Measurements from ENCODE around the gene CHKB. TPM values are rescaled to one million over a fixed set of nuclear protein-coding genes. Genes with fewer than 3 reads are reported as not detected.

The CHKB gene
- total and polyA plus RNA-seq, 12 donors, result 34.1 to 917 (median 95.3) TPM

DNA sequence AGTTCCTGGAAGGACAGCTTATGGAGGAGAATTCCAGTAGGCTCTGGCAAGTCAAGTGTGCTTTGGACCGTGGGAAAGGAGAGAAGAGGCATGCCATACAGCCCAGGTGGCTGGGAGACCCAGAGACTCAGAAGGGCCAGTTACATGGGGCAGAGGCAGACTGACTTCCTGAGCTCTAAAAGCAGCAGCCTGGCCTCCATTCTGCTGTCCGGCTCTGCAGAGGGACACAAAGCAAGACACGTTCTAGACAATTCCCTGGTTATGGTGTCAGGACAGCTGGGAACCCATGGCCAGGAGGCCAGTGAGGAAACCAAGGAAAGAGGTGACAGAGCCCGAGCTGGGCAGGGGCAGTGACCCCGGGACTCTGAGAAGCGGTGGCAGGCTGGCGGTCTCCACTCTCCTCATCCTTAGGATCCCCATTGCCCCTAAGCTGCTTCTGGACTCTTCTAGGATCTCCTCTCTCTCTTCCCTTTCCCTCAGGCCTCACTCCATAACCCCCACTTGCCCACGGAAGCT is 7.2 kb downstream of the CHKB start:
- Histone ChIP-seq H3K9me3 (replicated peaks in 1 of 3) (no peaks in the 10 kb centered on the region), H3K27me3 (no peaks in the 10 kb centered on the region), H3K4me1 (replicated peaks in 1 of 2) (peaks cover 12 to 16% of the 10 kb centered on the region in 2 donors), H3K4me3 (no peak overlapping the region), H3K27ac (no peak overlapping the region), H3K36me3 (replicated peaks in 1 of 2) (peaks cover 0 to 8% of the 10 kb centered on the region in 2 donors)
- intact Hi-C loops (cut with DNase I), result no loop called here
- no peak for TF ChIP-seq POLR2A (IDR thresholded peaks at IDR 0.05)
- TF ChIP-seq, protein P1, sequence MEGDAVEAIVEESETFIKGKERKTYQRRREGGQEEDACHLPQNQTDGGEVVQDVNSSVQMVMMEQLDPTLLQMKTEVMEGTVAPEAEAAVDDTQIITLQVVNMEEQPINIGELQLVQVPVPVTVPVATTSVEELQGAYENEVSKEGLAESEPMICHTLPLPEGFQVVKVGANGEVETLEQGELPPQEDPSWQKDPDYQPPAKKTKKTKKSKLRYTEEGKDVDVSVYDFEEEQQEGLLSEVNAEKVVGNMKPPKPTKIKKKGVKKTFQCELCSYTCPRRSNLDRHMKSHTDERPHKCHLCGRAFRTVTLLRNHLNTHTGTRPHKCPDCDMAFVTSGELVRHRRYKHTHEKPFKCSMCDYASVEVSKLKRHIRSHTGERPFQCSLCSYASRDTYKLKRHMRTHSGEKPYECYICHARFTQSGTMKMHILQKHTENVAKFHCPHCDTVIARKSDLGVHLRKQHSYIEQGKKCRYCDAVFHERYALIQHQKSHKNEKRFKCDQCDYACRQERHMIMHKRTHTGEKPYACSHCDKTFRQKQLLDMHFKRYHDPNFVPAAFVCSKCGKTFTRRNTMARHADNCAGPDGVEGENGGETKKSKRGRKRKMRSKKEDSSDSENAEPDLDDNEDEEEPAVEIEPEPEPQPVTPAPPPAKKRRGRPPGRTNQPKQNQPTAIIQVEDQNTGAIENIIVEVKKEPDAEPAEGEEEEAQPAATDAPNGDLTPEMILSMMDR (IDR thresholded peaks at IDR 0.05), result no peak
- 83 to 100% (median 89%) methylated on average over 3 to 8 of the region's 8 CpGs for WGBS, 4 donors
- DNase-seq, result no peak

DNA sequence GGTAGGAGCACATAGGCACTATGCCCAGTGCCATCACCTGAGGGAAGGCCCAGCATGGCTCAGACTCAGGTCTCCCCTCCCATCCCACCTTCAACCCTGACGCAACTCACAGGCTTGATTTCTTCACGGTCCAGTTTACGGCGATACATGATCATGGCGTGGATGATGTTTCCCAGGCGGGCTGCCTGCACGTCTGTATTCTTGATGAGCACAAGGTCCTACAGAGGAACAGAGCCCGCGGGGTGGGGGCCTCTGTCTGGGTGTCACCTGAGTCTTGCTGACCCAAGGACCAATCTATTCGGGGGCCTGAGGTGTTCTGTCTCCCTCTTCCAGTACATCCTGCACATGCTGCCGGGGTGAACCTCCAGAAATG is 8.3 kb downstream of the CHKB start:
- Histone ChIP-seq H3K9me3 (replicated peaks in 1 of 3) (no peaks in the 10 kb centered on the region), H3K4me3 (no peak overlapping the region), H3K36me3 (replicated peaks in 1 of 2) (peaks cover 0 to 11% of the 10 kb centered on the region in 2 donors), H3K27me3 (no peaks in the 10 kb centered on the region), H3K4me1 (replicated peaks in 1 of 2) (peaks cover 12 to 15% of the 10 kb centered on the region in 2 donors), H3K27ac (no peak overlapping the region)
- TF ChIP-seq, protein P1 (IDR thresholded peaks at IDR 0.05), result no peak
- no peak for TF ChIP-seq POLR2A (IDR thresholded peaks at IDR 0.05)
- WGBS, 4 donors, result 90 to 97% (median 93%) methylated on average over 11 of the region's 11 CpGs
- intact Hi-C loops (cut with DNase I), result no loop called here
- no peak for DNase-seq

DNA sequence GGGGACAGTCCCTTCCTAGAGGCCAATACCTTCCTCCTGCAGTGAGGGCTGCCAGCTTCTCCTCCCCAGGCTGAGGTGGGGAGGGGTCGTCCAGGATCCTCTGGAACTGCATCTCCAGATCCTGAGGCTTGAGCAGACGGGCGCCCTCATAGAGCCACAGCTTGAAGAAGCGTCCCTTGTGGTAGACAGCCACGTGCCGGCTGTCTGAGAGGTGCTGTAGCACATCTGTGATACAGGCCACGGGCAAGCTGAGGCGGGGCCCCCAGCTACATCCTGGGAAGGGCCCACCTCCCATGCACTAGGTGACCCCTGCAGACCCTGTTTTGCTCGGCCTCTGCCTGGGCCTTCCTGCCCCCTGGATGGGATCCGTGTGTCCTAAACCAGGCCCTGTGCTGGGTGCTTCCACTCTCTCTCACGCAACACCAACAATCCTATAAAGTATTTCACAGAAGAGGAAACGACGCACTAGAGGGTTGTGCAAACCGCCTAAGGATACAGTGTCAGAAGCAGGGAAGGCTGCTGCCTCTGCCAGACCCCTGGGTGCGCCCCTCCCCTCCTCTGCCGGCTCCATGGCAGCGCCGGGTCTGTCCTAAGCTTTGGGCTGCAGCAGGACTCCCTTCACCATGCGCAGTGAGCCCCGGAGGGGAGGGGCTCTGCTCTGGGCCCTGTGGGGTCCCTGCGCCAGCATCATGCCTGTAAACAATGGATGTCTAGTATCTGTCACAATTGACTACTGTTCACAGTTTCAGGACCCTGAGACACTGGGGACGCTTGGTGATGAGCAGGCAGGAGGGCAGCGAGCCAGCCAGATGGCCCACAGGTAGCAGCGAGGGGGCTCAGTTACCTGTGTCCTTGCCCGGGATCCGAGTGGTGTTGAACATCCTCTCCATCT is 8.9 kb downstream of the CHKB start:
- Histone ChIP-seq H3K36me3 (replicated peaks in 1 of 2) (peaks cover 0 to 11% of the 10 kb centered on the region in 2 donors), H3K4me1 (replicated peaks in 1 of 2) (peaks cover 8% of the 10 kb centered on the region in 2 donors), H3K27ac (no peak overlapping the region), H3K4me3 (no peak overlapping the region), H3K9me3 (replicated peaks in 1 of 3) (no peaks in the 10 kb centered on the region), H3K27me3 (no peaks in the 10 kb centered on the region)
- WGBS, 4 donors, result 85 to 94% (median 87%) methylated on average over 15 to 26 of the region's 26 CpGs
- TF ChIP-seq, protein P1 (IDR thresholded peaks at IDR 0.05), result no peak
- no peak for TF ChIP-seq POLR2A (IDR thresholded peaks at IDR 0.05)
- intact Hi-C loops (cut with DNase I), result no loop called here
- no peak for DNase-seq

DNA sequence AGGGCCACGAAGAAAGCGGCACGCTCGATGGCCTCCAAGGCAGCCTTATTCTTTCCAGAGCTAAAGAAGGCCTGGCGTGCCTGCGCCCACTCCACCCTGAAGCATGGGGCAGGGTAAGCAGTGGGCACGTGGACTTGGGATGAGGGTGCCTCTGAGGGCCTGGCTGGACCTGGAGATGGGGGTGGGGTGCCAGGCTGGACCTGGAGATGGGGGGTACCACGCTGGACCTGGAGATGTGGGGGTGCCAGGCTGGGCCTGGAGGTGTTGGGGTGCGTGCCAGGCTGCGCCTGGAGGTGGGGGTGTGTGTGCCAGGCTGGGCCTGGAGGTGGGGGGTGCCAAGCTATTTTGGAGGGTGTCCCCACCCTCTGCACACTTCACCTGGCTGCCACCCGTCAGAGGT is 9.7 kb downstream of the CHKB start:
- Histone ChIP-seq H3K4me3 (no peak overlapping the region), H3K36me3 (replicated peaks in 1 of 2) (peaks cover 0 to 11% of the 10 kb centered on the region in 2 donors), H3K27me3 (no peaks in the 10 kb centered on the region), H3K9me3 (replicated peaks in 1 of 3) (no peaks in the 10 kb centered on the region), H3K27ac (no peak overlapping the region), H3K4me1 (replicated peaks in 1 of 2) (peaks cover under 1% of the 10 kb centered on the region in 2 donors)
- no peak for DNase-seq
- intact Hi-C loops (cut with DNase I), result no loop called here
- TF ChIP-seq, protein P1 (IDR thresholded peaks at IDR 0.05), result no peak
- TF ChIP-seq POLR2A (IDR thresholded peaks at IDR 0.05), result no peak
- 92 to 97% (median 94%) methylated on average over 8 to 11 of the region's 11 CpGs for WGBS, 4 donors

Data from adrenal gland (tissue), 12 donors.